HG03460 (cell line): ENCODE results near the gene MYH14.

ENCODE experiments used
- ATAC-seq: cut with Tn5 transposase; IDR thresholded peaks from one replicate; pipeline ENCODE4 v1.9.1; 2021; ENCODE audit not compliant: unreplicated experiment

Gene MYH14

GRCh38 chr19:50358483-50359327 is 155.3 kb downstream of the MYH14 start:
- ATAC-seq, result no peak

- ATAC-seq, result no peak
These were observed 156.0 kb downstream of the MYH14 start for GRCh38 chr19:50359328-50359818.
